ENCODE results near the gene ACSS3. TPM values are rescaled to one million over a fixed set of nuclear protein-coding genes. Genes with fewer than 3 reads are reported as not detected.
"Not testable (repeated sequence)": the region's sequence is repeated elsewhere in the genome, so short reads cannot be mapped to it uniquely, and the experiment has no call there.

ACSS3 gene
- total RNA-seq, 4 donors from 2014 or later, result 5.8 to 12.1 (median 6.9) TPM

DNA sequence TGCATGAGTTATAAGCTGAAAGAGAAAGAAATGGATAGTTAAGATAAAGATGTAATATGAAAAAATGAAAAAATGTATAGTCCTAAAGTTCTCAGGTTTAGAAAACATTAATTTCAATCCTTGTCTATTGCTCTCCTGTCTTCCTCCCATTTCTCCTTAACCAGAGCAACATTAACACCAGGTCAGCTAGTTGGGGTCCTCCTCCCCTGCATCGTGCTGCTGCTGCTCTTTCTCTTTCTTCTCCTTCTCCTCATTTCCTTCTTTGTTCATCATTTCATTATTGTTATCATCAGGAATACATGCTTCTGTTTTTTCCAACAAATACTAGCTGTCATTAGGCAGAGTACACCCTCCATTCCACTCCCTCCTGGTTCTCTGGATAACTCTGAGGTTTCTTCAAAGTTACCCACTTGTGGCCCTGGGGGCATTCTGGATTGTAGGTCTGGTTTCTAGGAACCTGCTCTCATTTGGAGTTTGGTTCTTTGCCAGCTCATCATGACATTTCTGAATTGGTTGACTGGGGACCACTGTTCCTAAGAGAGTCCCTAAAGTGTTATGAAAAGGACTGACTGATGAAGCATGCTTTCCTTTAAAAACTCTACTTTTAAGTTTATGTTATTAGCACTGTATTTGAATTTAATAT is 17.0 kb downstream of the ACSS3 start:
- Histone ChIP-seq H3K36me3 (no peaks in the 10 kb centered on the region), H3K4me1 (no peaks in the 10 kb centered on the region), H3K9me3 (no peaks in the 10 kb centered on the region), H3K27me3 (no peaks in the 10 kb centered on the region), H3K27ac (replicated peaks in 1 of 4) (no peak overlapping the region), H3K4me3 (no peak overlapping the region)
- WGBS, result 63% methylated on average over 1 of the region's 1 CpG
- intact Hi-C loops (cut with DNase I), result no loop called here
- no peak for DNase-seq (ENCODE audit: extremely low spot score)
- TF ChIP-seq POLR2AphosphoS5 (IDR thresholded peaks at IDR 0.05), result no peak
- no peak for TF ChIP-seq EP300 (IDR thresholded peaks at IDR 0.05)
- TF ChIP-seq POLR2A (IDR thresholded peaks at IDR 0.05; ENCODE audit: low read depth), result no peak
- TF ChIP-seq, protein P1, sequence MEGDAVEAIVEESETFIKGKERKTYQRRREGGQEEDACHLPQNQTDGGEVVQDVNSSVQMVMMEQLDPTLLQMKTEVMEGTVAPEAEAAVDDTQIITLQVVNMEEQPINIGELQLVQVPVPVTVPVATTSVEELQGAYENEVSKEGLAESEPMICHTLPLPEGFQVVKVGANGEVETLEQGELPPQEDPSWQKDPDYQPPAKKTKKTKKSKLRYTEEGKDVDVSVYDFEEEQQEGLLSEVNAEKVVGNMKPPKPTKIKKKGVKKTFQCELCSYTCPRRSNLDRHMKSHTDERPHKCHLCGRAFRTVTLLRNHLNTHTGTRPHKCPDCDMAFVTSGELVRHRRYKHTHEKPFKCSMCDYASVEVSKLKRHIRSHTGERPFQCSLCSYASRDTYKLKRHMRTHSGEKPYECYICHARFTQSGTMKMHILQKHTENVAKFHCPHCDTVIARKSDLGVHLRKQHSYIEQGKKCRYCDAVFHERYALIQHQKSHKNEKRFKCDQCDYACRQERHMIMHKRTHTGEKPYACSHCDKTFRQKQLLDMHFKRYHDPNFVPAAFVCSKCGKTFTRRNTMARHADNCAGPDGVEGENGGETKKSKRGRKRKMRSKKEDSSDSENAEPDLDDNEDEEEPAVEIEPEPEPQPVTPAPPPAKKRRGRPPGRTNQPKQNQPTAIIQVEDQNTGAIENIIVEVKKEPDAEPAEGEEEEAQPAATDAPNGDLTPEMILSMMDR (IDR thresholded peaks at IDR 0.05), result no peak

DNA sequence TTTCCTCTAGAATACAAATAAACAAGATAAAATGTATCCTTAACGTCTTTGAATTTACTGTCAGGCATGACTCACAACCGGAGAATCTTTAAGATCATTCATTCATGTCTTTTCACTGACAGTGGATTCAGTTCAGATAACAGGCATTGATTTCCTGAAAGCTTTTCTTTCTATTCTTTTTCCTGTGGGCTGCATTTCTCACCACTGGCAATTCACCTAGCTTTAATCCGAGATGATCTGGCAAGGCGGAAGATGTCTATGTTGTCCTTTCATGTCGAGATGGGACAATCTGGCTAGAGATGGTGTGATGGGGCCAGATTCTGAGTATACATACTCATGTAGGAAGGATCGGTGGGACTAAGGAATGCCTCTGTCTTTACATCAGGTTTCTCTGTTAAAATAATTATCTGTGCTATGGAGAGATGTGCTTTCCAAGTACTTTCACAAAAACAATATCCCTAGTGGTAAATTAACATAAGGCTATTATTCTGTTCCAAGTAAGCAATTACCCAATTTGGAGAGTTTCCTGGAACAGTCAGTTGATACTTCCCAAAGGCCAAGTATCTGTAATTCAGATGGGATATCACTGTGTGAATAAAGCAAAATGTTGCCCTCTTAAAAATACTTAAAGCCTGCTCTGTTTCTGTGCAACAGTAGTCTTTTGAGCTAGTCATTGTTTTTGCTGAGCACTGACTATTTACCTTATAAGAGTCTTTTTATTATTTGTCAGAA is 17.8 kb downstream of the ACSS3 start:
- 59% methylated on average over 6 of the region's 6 CpGs for WGBS
- Histone ChIP-seq H3K9me3 (no peaks in the 10 kb centered on the region), H3K4me3 (no peak overlapping the region), H3K27ac (replicated peaks in 1 of 4) (no peak overlapping the region), H3K36me3 (no peaks in the 10 kb centered on the region), H3K4me1 (no peaks in the 10 kb centered on the region), H3K27me3 (no peaks in the 10 kb centered on the region)
- intact Hi-C loops (cut with DNase I), result no loop called here
- DNase-seq (ENCODE audit: extremely low spot score), result no peak
- TF ChIP-seq, protein P1 (IDR thresholded peaks at IDR 0.05), result no peak
- TF ChIP-seq POLR2A (IDR thresholded peaks at IDR 0.05; ENCODE audit: low read depth), result no peak
- no peak for TF ChIP-seq EP300 (IDR thresholded peaks at IDR 0.05)
- no peak for TF ChIP-seq POLR2AphosphoS5 (IDR thresholded peaks at IDR 0.05)

DNA sequence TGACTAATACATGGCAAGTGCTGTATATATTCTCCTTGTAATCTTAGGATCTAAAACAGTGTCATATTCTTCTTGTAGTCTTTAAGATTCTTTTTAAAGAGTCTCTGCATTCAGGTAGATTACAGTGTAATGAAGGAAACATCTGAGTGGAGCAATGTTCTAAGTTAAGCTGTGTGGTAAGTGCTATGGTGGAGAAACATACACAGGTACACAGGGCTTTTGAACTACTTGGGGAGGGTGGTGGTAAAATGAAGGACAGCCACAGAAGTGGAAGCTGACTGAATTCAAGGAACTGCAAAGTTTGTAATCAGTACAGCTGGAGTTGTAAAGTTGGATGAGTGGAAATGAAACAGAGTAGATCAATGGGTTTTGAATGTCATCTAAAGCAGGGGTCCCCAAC is 27.8 kb downstream of the ACSS3 start:
- intact Hi-C loops (cut with DNase I), result no loop called here
- H3K4me3 ChIP-seq, result no peak overlapping the region
- no peaks in the 10 kb centered on the region for H3K9me3 ChIP-seq
- peaks cover 0 to 6% (median 0%) of the 10 kb centered on the region in 4 donors for H3K36me3 ChIP-seq
- TF ChIP-seq, protein P1 (IDR thresholded peaks at IDR 0.05), result no peak
- TF ChIP-seq POLR2A (IDR thresholded peaks at IDR 0.05; ENCODE audit: low read depth) (no peak), EP300 (IDR thresholded peaks at IDR 0.05) (no peak), POLR2AphosphoS5 (IDR thresholded peaks at IDR 0.05) (no peak)
- H3K4me1 ChIP-seq, result no peaks in the 10 kb centered on the region
- no peak overlapping the region for H3K27ac ChIP-seq (replicated peaks in 1 of 4)
- no peak for DNase-seq (ENCODE audit: extremely low spot score)
- H3K27me3 ChIP-seq, result no peaks in the 10 kb centered on the region

DNA sequence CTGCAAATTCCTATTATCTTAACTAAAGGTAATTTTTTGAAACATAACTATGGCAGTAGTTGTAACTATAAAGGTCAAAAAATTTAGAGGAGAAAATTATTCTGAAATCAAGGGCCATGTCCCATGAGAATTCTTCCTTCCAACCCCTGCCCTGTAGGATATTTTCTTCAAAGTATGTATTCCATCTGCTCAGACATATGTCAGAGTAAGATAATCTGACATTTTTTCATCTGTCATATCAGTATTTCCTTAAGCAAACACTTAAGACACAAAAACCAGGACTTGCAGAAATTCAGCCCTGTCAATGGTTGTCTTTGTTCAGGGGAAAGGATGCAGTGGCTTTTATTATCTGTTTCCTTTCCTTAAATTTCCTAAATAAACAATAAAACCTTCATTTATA is 36.3 kb downstream of the ACSS3 start:
- Histone ChIP-seq H3K27me3 (no peaks in the 10 kb centered on the region), H3K4me1 (no peaks in the 10 kb centered on the region), H3K4me3 (no peak overlapping the region), H3K9me3 (no peaks in the 10 kb centered on the region), H3K36me3 (peaks cover 0 to 24% (median 0%) of the 10 kb centered on the region in 4 donors), H3K27ac (replicated peaks in 1 of 4) (no peak overlapping the region)
- intact Hi-C loops (cut with DNase I), result no loop called here
- DNase-seq (ENCODE audit: extremely low spot score), result no peak
- TF ChIP-seq POLR2AphosphoS5 (IDR thresholded peaks at IDR 0.05), result no peak
- TF ChIP-seq POLR2A (IDR thresholded peaks at IDR 0.05; ENCODE audit: low read depth), result no peak
- TF ChIP-seq, protein P1 (IDR thresholded peaks at IDR 0.05), result no peak
- no peak for TF ChIP-seq EP300 (IDR thresholded peaks at IDR 0.05)

DNA sequence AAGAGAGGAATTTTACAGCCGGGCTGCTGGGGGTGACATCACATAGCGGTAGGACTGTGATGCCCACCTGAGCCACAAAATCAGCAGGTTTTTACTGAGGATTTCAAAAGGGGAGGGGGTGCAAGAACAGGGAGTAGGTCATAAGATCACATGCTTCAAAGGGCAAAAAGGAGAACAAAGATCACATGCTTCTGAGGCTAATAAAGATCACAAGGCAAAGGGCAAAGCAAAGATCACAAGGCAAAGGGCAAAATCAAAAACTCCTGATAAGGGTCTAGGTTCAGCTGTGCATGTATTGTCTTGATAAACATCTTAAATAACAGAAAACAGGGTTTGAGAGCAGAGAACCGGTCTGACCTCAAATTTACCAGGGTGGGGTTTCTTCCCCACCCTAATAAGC is 41.2 kb downstream of the ACSS3 start:
- H3K27me3 ChIP-seq; H3K27ac ChIP-seq (replicated peaks in 1 of 4); H3K4me3 ChIP-seq; intact Hi-C loops (cut with DNase I); DNase-seq (ENCODE audit: extremely low spot score); H3K9me3 ChIP-seq; H3K4me1 ChIP-seq: not testable (repeated sequence)
- H3K36me3 ChIP-seq, result peaks cover 0 to 16% (median 0%) of the 10 kb centered on the region in 4 donors
- 81% methylated on average over 3 of the region's 3 CpGs for WGBS
